ENCODE measurements around the gene BANF1.

The BANF1 gene

GRCh38 chr11:66035653-66036333 is 33.5 kb downstream of the BANF1 start:
- peaks cover 8% of the 10 kb centered on the region for H3K36me3 ChIP-seq
- H3K27ac ChIP-seq: no peak overlapping the region
- TF ChIP-seq CTCF (IDR thresholded peaks at IDR 0.05; ENCODE audit: low read depth, low read length): no peak
- H3K4me3 ChIP-seq (ENCODE audit: low read depth, low read length): no peak overlapping the region
- no peaks in the 10 kb centered on the region for H3K27me3 ChIP-seq (ENCODE audit: insufficient read depth, low read depth, severe bottlenecking)
- DNase-seq: no peak
- peaks cover 6% of the 10 kb centered on the region for H3K9me3 ChIP-seq (ENCODE audit: severe bottlenecking)

GRCh38 chr11:66036334-66036710 is 34.0 kb downstream of the BANF1 start:
- H3K36me3 ChIP-seq: peaks cover 14% of the 10 kb centered on the region
- TF ChIP-seq CTCF (IDR thresholded peaks at IDR 0.05; ENCODE audit: low read depth, low read length): no peak
- H3K27ac ChIP-seq: no peak overlapping the region
- no peak overlapping the region for H3K4me3 ChIP-seq (ENCODE audit: low read depth, low read length)
- H3K9me3 ChIP-seq (ENCODE audit: severe bottlenecking): peaks cover 6% of the 10 kb centered on the region
- DNase-seq: no peak
- no peaks in the 10 kb centered on the region for H3K27me3 ChIP-seq (ENCODE audit: insufficient read depth, low read depth, severe bottlenecking)

- peaks cover 24% of the 10 kb centered on the region for H3K36me3 ChIP-seq
- DNase-seq: no peak
- no peak overlapping the region for H3K4me3 ChIP-seq (ENCODE audit: low read depth, low read length)
- no peak for TF ChIP-seq CTCF (IDR thresholded peaks at IDR 0.05; ENCODE audit: low read depth, low read length)
- H3K9me3 ChIP-seq (ENCODE audit: severe bottlenecking): peaks cover 6% of the 10 kb centered on the region
- H3K27ac ChIP-seq: no peak overlapping the region
- H3K27me3 ChIP-seq (ENCODE audit: insufficient read depth, low read depth, severe bottlenecking): no peaks in the 10 kb centered on the region
Observed at GRCh38 chr11:66037327-66037726, 35.0 kb downstream of the BANF1 start.

GRCh38 chr11:66039765-66040164 is 37.5 kb downstream of the BANF1 start:
- Histone ChIP-seq H3K27me3 (ENCODE audit: insufficient read depth, low read depth, severe bottlenecking) (no peaks in the 10 kb centered on the region), H3K27ac (no peak overlapping the region), H3K36me3 (peaks cover 44% of the 10 kb centered on the region), H3K4me3 (ENCODE audit: low read depth, low read length) (no peak overlapping the region), H3K9me3 (ENCODE audit: severe bottlenecking) (peaks cover 6% of the 10 kb centered on the region)
- TF ChIP-seq CTCF (IDR thresholded peaks at IDR 0.05; ENCODE audit: low read depth, low read length): no peak
- no peak for DNase-seq

- Histone ChIP-seq H3K9me3 (ENCODE audit: severe bottlenecking) (peaks cover under 1% of the 10 kb centered on the region), H3K36me3 (peaks cover 50% of the 10 kb centered on the region), H3K4me3 (ENCODE audit: low read depth, low read length) (no peak overlapping the region), H3K27me3 (ENCODE audit: insufficient read depth, low read depth, severe bottlenecking) (no peaks in the 10 kb centered on the region), H3K27ac (no peak overlapping the region)
- TF ChIP-seq CTCF (IDR thresholded peaks at IDR 0.05; ENCODE audit: low read depth, low read length): no peak
- DNase-seq: no peak
Observed at GRCh38 chr11:66042227-66042995, 40.1 kb downstream of the BANF1 start.

Measured in WERI-Rb-1 (cell line).